PC-3 (cell line): ENCODE measurements around the gene RABAC1. TPM values are rescaled to one million over a fixed set of nuclear protein-coding genes. Genes with fewer than 3 reads are reported as not detected.

Experiments
- ATAC-seq: fragments of 200-7000 bp; cut with Tn5 transposase; 2 replicates; pipeline ENCODE4 v1.9.1; 2020; ENCODE audit warnings: mild to moderate bottlenecking, moderate library complexity
- BruUV-seq: library from RNA; stranded (reverse); fragments of 400-500 nt; replicated peaks from 2 replicates; lab custom pipeline; 2021; lab: Mats Ljungman, UMichigan
- CTCF ChIA-PET: fragments of 300-600 bp; sonication (Branson Sonifier 250); formaldehyde crosslinking; loops from one replicate; lab custom pipeline; 2022; ENCODE audit warnings: antibody characterized with exemption; lab: Charles Lee
- POLR2A ChIA-PET: fragments of 300-600 bp; sonication (Branson Sonifier 250); formaldehyde crosslinking; loops from one replicate; lab custom pipeline; 2022; ENCODE audit warnings: antibody characterized with exemption; ENCODE audit not compliant: unreplicated experiment; lab: Charles Lee
- DNase-seq: peaks from one replicate; pipeline ENCODE4 v3.0.0-alpha.2; 2015
- H2AFZ ChIP-seq: fragments of 300-600 bp; sonication (generic); 2 replicates; pipeline ENCODE4 v1.6.0; 2016; ENCODE audit warnings: antibody characterized with exemption, low read length
- H3F3A ChIP-seq: fragments of 300-600 bp; sonication (generic); one replicate; pipeline ENCODE4 v1.6.0; 2017; ENCODE audit warnings: antibody characterized with exemption, low read length, control low read depth, mild to moderate bottlenecking; ENCODE audit not compliant: unreplicated experiment
- H3K27ac ChIP-seq: fragments of 300-600 bp; sonication (generic); 2 replicates; pipeline ENCODE4 v1.5.1; 2016; ENCODE audit warnings: mild to moderate bottlenecking, low read length
- H3K27me3 ChIP-seq: fragments of 300-600 bp; sonication (generic); 2 replicates; pipeline ENCODE4 v1.6.1; 2016; ENCODE audit warnings: low read length, mixed read lengths
- H3K36me3 ChIP-seq: fragments of 300-600 bp; sonication (generic); 2 replicates; pipeline ENCODE4 v1.6.1; 2016; ENCODE audit warnings: low read depth, mixed run types, low read length, mixed read lengths
- H3K4me1 ChIP-seq: fragments of 300-600 bp; sonication (generic); 2 replicates; pipeline ENCODE4 v1.5.1; 2016; ENCODE audit warnings: low read length; ENCODE audit not compliant: insufficient read depth
- H3K4me2 ChIP-seq: fragments of 300-600 bp; sonication (generic); 2 replicates; pipeline ENCODE4 v1.6.0; 2016; ENCODE audit warnings: low read length
- H3K4me3 ChIP-seq: fragments of 300-600 bp; sonication (generic); 2 replicates; pipeline ENCODE4 v1.5.1; 2016; ENCODE audit warnings: mild to moderate bottlenecking, low read length, mixed read lengths
- H3K79me2 ChIP-seq: fragments of 300-600 bp; sonication (generic); 2 replicates; pipeline ENCODE4 v1.6.1; 2017; ENCODE audit warnings: low read length, mixed read lengths
- H3K9ac ChIP-seq: fragments of 300-600 bp; sonication (generic); 2 replicates; pipeline ENCODE4 v1.6.0; 2016; ENCODE audit warnings: mild to moderate bottlenecking, low read length
- H3K9me2 ChIP-seq: fragments of 300-600 bp; sonication (generic); replicated peaks from 2 replicates; pipeline ENCODE4 v1.6.1; 2016; ENCODE audit warnings: mixed run types, low read length, mixed read lengths
- H3K9me3 ChIP-seq: fragments of 300-600 bp; sonication (generic); 2 replicates; pipeline ENCODE4 v1.6.1; 2016; ENCODE audit warnings: low read length, mixed read lengths
- H4K20me1 ChIP-seq: fragments of 300-600 bp; sonication (generic); 2 replicates; pipeline ENCODE4 v1.6.1; 2016; ENCODE audit warnings: low read length, mixed read lengths
- CTCF ChIP-seq: fragments of 300-600 bp; sonication (generic); conservative IDR thresholded peaks from 2 replicates; pipeline ENCODE4 v1.5.1; 2017; ENCODE audit warnings: antibody characterized with exemption, low read depth, mild to moderate bottlenecking, low read length
- EZH2 ChIP-seq: fragments of 300-600 bp; sonication (generic); IDR thresholded peaks from one replicate; pipeline ENCODE4 v1.6.1; 2017; ENCODE audit warnings: antibody characterized with exemption, mild to moderate bottlenecking, low read length; ENCODE audit not compliant: unreplicated experiment
- EZH2phosphoT487 ChIP-seq: fragments of 300-600 bp; sonication (generic); IDR thresholded peaks from 2 replicates; pipeline ENCODE4 v1.6.1; 2018; ENCODE audit warnings: mild to moderate bottlenecking, antibody characterized with exemption, low read length, borderline replicate concordance
- intact Hi-C: fragments of 100-400 bp; cut with micrococcal nuclease; formaldehyde crosslinking; loops from 2 replicates; pipeline ENCODE4 v1.9.0; 2023
- total RNA-seq: library from RNA; depleted of rRNA; stranded (reverse); fragments of >200 nt; gene quantifications from 2 replicates; pipeline ENCODE4 v1.2.3, GENCODE V29; 2014

The RABAC1 gene
- total RNA-seq, 1 experiment from 2014 or later = 158 TPM

DNA sequence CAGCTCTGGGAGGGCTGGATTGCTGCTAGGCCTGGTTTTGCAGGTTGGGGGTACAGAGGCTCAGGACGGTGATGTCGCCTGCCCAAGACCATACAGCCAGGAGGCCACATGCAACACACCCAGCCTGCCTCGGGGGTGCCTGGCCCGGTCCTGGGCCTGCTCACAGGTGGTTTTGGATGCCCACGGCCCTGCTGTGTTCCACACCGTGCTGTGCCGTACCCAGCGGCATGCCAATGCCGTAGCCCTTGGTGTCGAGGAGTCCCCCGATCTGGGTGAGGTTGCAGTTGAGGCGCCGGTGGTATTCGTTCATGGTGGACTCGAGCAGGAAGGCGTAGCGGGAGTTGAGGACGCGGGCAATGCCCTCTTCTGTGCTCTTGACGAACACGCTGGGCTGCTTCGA is 46.4 kb upstream of the RABAC1 start:
- intact Hi-C loops = no loop called here
- ATAC-seq (no peak), DNase-seq (no peak)
- Histone ChIP-seq H3K27ac (no peak overlapping the region), H3K9me3 (no peaks in the 10 kb centered on the region), H3F3A (no peaks in the 10 kb centered on the region), H3K79me2 (no peaks in the 10 kb centered on the region), H2AFZ (no peak overlapping the region), H3K27me3 (peaks cover 22% of the 10 kb centered on the region), H3K9ac (no peak overlapping the region), H3K4me1 (no peaks in the 10 kb centered on the region), H4K20me1 (no peaks in the 10 kb centered on the region), H3K36me3 (no peaks in the 10 kb centered on the region), H3K9me2 (no peaks in the 10 kb centered on the region), H3K4me2 (no peak overlapping the region), H3K4me3 (no peak overlapping the region)
- POLR2A ChIA-PET = no interaction called here
- CTCF ChIA-PET = no interaction called here
- no TSS peak for BruUV-seq
- TF ChIP-seq EZH2 = no peak
- TF ChIP-seq EZH2phosphoT487 = no peak
- no peak for TF ChIP-seq CTCF

- no peaks in the 10 kb centered on the region for H3F3A ChIP-seq
- H3K27me3 ChIP-seq = peaks cover 37% of the 10 kb centered on the region
- POLR2A ChIA-PET = no interaction called here
- no TSS peak for BruUV-seq
- no peaks in the 10 kb centered on the region for H3K36me3 ChIP-seq
- intact Hi-C loops = no loop called here
- H3K9ac ChIP-seq = no peak overlapping the region
- ATAC-seq (no peak), DNase-seq (no peak)
- H2AFZ ChIP-seq = no peak overlapping the region
- TF ChIP-seq EZH2phosphoT487 (no peak), CTCF (no peak)
- H3K79me2 ChIP-seq = no peaks in the 10 kb centered on the region
- H3K9me3 ChIP-seq = no peaks in the 10 kb centered on the region
- H3K9me2 ChIP-seq = no peaks in the 10 kb centered on the region
- H3K4me2 ChIP-seq = no peak overlapping the region
- no peak overlapping the region for H3K27ac ChIP-seq
- CTCF ChIA-PET = no interaction called here
- H3K4me3 ChIP-seq = no peak overlapping the region
- H3K4me1 ChIP-seq = no peaks in the 10 kb centered on the region
- H4K20me1 ChIP-seq = no peaks in the 10 kb centered on the region
Measured at GRCh38 chr19:42003506-42004294, 44.6 kb upstream of the RABAC1 start.

DNA sequence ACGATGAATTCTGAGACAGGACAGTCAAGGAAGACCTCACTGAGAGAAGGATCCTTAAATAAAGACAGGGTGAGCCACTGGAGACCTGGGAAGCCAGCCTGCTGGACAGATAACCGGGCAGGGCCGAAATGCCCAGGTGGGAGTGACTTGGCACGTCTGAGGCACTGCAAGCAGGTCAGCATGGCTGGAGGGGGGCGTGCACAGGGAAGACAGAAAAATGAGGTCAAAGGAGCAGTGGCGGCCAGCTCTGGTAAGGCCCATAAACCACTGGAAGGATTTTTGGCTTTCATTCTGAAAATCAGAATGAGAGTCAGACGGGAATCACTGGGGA is 40.7 kb upstream of the RABAC1 start:
- Histone ChIP-seq H3K27me3 (peaks cover 43% of the 10 kb centered on the region), H3K4me3 (no peak overlapping the region), H3F3A (no peaks in the 10 kb centered on the region), H3K4me1 (no peaks in the 10 kb centered on the region), H3K27ac (no peak overlapping the region), H3K4me2 (no peak overlapping the region), H3K9ac (no peak overlapping the region), H3K79me2 (no peaks in the 10 kb centered on the region), H3K36me3 (no peaks in the 10 kb centered on the region), H3K9me3 (no peaks in the 10 kb centered on the region), H2AFZ (no peak overlapping the region), H4K20me1 (no peaks in the 10 kb centered on the region), H3K9me2 (no peaks in the 10 kb centered on the region)
- ChIA-PET POLR2A (no interaction called here), CTCF (no interaction called here)
- TF ChIP-seq CTCF (no peak), EZH2phosphoT487 (no peak), EZH2 (no peak)
- BruUV-seq = no TSS peak
- intact Hi-C loops = no loop called here
- DNase-seq (no peak), ATAC-seq (no peak)
